Breast epithelium (tissue), 4 donors: ENCODE measurements around the gene FABP7. TPM values are rescaled to one million over a fixed set of nuclear protein-coding genes. Genes with fewer than 3 reads are reported as not detected.

Experiments
- DNase-seq, 2 donors: peaks; one replicate each; pipeline ENCODE4 v3.0.0-alpha.2; 2019; ENCODE audit warnings: low spot score in 2 of 2
- H3K27ac ChIP-seq, 2 donors: fragments of 200-600 bp; sonication (generic) in 1 of 2; one replicate each; pipeline ENCODE4 v1.5.1; 2016 to 2019; ENCODE audit warnings: mild to moderate bottlenecking in 1 of 2
- H3K27me3 ChIP-seq, 2 donors: fragments of 200-600 bp; sonication (generic) in 1 of 2; one replicate each; pipeline versions ENCODE4 v1.5.1 to v1.6.0; 2017 to 2019; ENCODE audit warnings: control low read depth in 1 of 2, mild to moderate bottlenecking in 1 of 2
- H3K36me3 ChIP-seq: fragments of 200-600 bp; one replicate; pipeline ENCODE4 v1.5.1; 2019
- H3K4me1 ChIP-seq, 2 donors: fragments of 200-600 bp; sonication (generic); one replicate each; pipeline ENCODE4 v1.5.1; 2016 to 2019; ENCODE audit warnings: control low read depth in 1 of 2
- H3K4me3 ChIP-seq, 3 donors: fragments of 200-600 bp; sonication (generic); 1 replicate in 2 of 3; 2 replicates in 1 of 3; pipeline ENCODE4 v1.5.1; 2016 to 2019; ENCODE audit warnings: mild to moderate bottlenecking in 3 of 3, moderate library complexity in 2 of 3
- H3K9me3 ChIP-seq, 2 donors: fragments of 200-600 bp; sonication (generic) in 1 of 2; one replicate each; pipeline ENCODE4 v1.5.1; 2016 to 2019; ENCODE audit warnings: control low read depth in 1 of 2
- POLR2A ChIP-seq: fragments of 450-650 bp; IDR thresholded peaks from one replicate; pipeline ENCODE4 v1.6.1; 2016; ENCODE audit warnings: antibody characterized with exemption, mild to moderate bottlenecking, moderate library complexity
- POLR2AphosphoS5 ChIP-seq, 3 donors: sonication (generic); formaldehyde crosslinking; IDR thresholded peaks; one replicate each; pipeline ENCODE4 v1.6.1; 2017; ENCODE audit warnings: antibody characterized with exemption in 3 of 3
- intact Hi-C: fragments of 100-400 bp; cut with DNase I; formaldehyde crosslinking; loops from one replicate; pipeline ENCODE4 v1.15.1; 2023; ENCODE audit warnings: low total_unique reads
- total RNA-seq, 3 donors: library from RNA; depleted of rRNA; stranded (reverse); fragments of >200 nt; gene quantifications; one replicate each; pipeline ENCODE4 v1.1.0, GENCODE V29; 2016
- TF ChIP-seq, protein P1 (sequence below), 3 donors: fragments of 450-650 bp; IDR thresholded peaks; one replicate each; pipeline ENCODE4 v1.5.1; 2016 to 2017; ENCODE audit warnings: antibody characterized with exemption in 3 of 3, mild to moderate bottlenecking in 3 of 3, moderate library complexity in 3 of 3

The FABP7 gene
- total RNA-seq, 3 donors from 2014 or later = 2.6 to 3.6 TPM; not detected in 1

DNA sequence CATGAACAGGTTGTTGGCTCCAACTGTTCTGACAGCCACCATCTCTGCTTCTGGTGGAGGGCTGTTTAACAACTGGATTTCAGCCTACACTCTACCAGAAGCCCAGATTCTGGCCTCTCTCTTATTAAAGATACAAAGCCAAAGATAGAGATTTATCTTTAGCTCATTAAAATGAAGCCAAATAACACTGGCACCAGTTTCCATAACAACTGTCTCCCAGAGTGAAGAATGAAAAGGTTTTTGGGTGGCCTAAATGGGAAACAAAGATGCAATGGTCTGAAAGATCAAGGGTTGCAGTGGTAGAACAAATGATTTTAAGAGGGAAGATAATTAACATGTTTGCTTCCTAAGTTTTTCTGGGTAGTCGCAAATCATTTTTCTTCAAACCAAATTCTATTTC, 6.4 kb downstream of the FABP7 start:
- TF ChIP-seq POLR2A = no peak
- TF ChIP-seq POLR2AphosphoS5 (IDR thresholded peaks at IDR 0.05) = no peak
- TF ChIP-seq, protein P1, sequence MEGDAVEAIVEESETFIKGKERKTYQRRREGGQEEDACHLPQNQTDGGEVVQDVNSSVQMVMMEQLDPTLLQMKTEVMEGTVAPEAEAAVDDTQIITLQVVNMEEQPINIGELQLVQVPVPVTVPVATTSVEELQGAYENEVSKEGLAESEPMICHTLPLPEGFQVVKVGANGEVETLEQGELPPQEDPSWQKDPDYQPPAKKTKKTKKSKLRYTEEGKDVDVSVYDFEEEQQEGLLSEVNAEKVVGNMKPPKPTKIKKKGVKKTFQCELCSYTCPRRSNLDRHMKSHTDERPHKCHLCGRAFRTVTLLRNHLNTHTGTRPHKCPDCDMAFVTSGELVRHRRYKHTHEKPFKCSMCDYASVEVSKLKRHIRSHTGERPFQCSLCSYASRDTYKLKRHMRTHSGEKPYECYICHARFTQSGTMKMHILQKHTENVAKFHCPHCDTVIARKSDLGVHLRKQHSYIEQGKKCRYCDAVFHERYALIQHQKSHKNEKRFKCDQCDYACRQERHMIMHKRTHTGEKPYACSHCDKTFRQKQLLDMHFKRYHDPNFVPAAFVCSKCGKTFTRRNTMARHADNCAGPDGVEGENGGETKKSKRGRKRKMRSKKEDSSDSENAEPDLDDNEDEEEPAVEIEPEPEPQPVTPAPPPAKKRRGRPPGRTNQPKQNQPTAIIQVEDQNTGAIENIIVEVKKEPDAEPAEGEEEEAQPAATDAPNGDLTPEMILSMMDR (IDR thresholded peaks at IDR 0.05) = no peak

DNA sequence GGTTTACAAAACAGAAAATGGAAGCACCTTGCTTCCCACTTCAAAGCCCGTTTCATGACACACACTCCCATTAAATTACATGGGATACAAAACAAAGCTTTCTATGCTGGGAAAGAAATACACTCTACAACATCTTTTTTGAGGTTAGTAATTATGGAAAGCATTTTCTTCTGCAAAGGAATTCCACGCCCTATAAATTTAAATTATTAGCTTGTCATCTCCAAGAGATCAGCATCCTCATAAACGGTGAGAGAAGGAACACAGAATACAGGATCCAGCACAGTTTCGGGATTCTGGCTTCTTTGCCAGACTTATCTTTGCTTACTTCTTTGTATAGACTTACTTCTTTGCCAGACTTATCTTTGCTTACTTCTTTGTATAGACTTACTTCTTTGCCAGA, 8.2 kb downstream of the FABP7 start:
- Histone ChIP-seq H3K27ac (no peak overlapping the region), H3K36me3 (no peaks in the 10 kb centered on the region), H3K4me3 (no peak overlapping the region), H3K4me1 (no peaks in the 10 kb centered on the region), H3K27me3 (no peaks in the 10 kb centered on the region), H3K9me3 (no peaks in the 10 kb centered on the region)
- no peak for DNase-seq
- intact Hi-C loops = no loop called here
- no peak for TF ChIP-seq POLR2A
- TF ChIP-seq, protein P1 (IDR thresholded peaks at IDR 0.05) = no peak
- no peak for TF ChIP-seq POLR2AphosphoS5 (IDR thresholded peaks at IDR 0.05)

More for the DNA sequence above, 6.4 kb downstream of the FABP7 start:
- Histone ChIP-seq H3K27ac (no peak overlapping the region), H3K27me3 (no peaks in the 10 kb centered on the region), H3K36me3 (no peaks in the 10 kb centered on the region), H3K9me3 (no peaks in the 10 kb centered on the region), H3K4me1 (no peaks in the 10 kb centered on the region), H3K4me3 (no peak overlapping the region)
- no peak for DNase-seq
- intact Hi-C loops = no loop called here

DNA sequence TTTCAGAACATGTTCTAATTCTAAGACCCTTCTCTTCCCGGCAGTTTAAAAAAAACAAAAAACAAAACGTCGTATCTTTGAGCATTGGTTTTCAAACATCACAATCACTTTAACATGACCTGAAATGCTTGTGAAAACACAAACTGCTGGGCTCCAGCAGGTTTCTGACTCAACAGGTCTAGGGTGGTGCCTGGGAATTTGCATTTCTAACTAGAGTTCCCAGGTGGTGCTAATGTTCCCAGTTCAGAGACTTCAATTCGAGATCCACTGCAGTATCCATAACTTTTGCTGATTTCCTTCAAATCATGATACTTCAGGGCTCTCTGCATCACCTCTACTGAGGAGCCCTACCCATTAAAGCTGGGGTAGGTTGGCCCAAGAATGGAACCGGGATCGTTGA, 8.7 kb downstream of the FABP7 start:
- Histone ChIP-seq H3K36me3 (no peaks in the 10 kb centered on the region), H3K4me3 (no peak overlapping the region), H3K4me1 (no peaks in the 10 kb centered on the region), H3K9me3 (no peaks in the 10 kb centered on the region), H3K27ac (peak overlapping the region; percentile 94 to 97), H3K27me3 (no peaks in the 10 kb centered on the region)
- no peak for TF ChIP-seq POLR2A
- TF ChIP-seq POLR2AphosphoS5 (IDR thresholded peaks at IDR 0.05) = no peak
- TF ChIP-seq, protein P1 (IDR thresholded peaks at IDR 0.05) = no peak
- intact Hi-C loops = no loop called here
- no peak for DNase-seq

DNA sequence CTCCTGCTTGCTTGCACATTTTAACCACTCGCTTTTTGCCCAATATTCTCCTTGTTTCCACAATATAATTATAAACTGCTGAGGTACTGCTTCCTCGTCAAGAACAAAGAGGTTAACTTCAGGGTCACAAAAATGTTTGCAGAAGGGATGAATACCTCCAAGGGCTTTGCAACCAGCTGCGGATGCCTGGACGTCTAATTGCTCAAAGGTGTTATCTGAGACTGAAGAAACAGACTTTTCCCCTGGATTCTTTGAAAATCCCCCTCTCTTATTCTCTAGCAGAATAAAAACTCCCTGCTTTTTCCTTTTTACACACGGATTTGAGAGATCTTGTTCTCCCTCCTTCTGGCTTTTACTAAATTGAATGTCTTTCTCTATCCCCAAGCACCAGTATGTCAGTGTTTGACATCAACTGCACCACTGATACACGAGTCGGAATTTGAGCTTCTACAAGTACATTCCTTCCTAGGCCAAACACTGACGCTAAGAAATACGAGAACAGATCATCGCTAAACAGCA, 9.2 kb downstream of the FABP7 start:
- no peak for DNase-seq
- intact Hi-C loops = no loop called here
- Histone ChIP-seq H3K27me3 (no peaks in the 10 kb centered on the region), H3K4me3 (peak overlapping the region; percentile 55 to 87 (median 77)), H3K9me3 (no peaks in the 10 kb centered on the region), H3K36me3 (no peaks in the 10 kb centered on the region), H3K4me1 (no peaks in the 10 kb centered on the region), H3K27ac (peak overlapping the region; percentile 94 to 97)
- TF ChIP-seq POLR2A = no peak
- no peak for TF ChIP-seq POLR2AphosphoS5 (IDR thresholded peaks at IDR 0.05)
- TF ChIP-seq, protein P1 (IDR thresholded peaks at IDR 0.05) = no peak

GRCh38 chr6:122789182-122790027, 9.9 kb downstream of the FABP7 start, which contains the start of gene SMPDL3A:
TSS of gene SMPDL3A (plus strand) at chr6:122789258. CDS start at chr6:122789347, 89 bp downstream.
- Histone ChIP-seq H3K4me1 (no peaks in the 10 kb centered on the region), H3K4me3 (peak within 1 kb of the TSS; percentile 55 to 87 (median 77)), H3K9me3 (no peaks in the 10 kb centered on the region), H3K36me3 (no peaks in the 10 kb centered on the region), H3K27ac (peak within 1 kb of the TSS; percentile 94 to 97), H3K27me3 (no peaks in the 10 kb centered on the region)
- TF ChIP-seq POLR2A = no peak
- TF ChIP-seq POLR2AphosphoS5 (IDR thresholded peaks at IDR 0.05) = peak; percentile 41 to 58 (median 45)
- peak; percentile 34 to 55 for DNase-seq
- intact Hi-C loops = no loop called here
